Ishikawa (cell line): ENCODE results near the gene ARHGEF6.

Experiments used
- CREB1 ChIP-seq: IDR thresholded peaks from 2 replicates; pipeline ENCODE4 v1.6.1; 2012; ENCODE audit warnings: low read depth
- EGR1 ChIP-seq: IDR thresholded peaks from 2 replicates; pipeline ENCODE4 v1.6.1; 2012
- EP300 ChIP-seq: IDR thresholded peaks from 2 replicates; pipeline ENCODE4 v1.6.1; 2012; ENCODE audit warnings: borderline replicate concordance
- FOXM1 ChIP-seq: IDR thresholded peaks from 2 replicates; pipeline ENCODE4 v1.6.1; 2012; ENCODE audit warnings: low read depth, borderline replicate concordance
- RAD21 ChIP-seq: IDR thresholded peaks from 2 replicates; pipeline ENCODE4 v1.6.1; 2012; ENCODE audit warnings: low read depth
- TAF1 ChIP-seq: IDR thresholded peaks from 2 replicates; pipeline ENCODE4 v1.6.1; 2012; ENCODE audit warnings: low read depth, mild to moderate bottlenecking
- YY1 ChIP-seq: IDR thresholded peaks from 2 replicates; pipeline ENCODE4 v1.6.1; 2012; ENCODE audit warnings: low read depth

GRCh38 chrX:136829413-136829812 is 48.7 kb upstream of the ARHGEF6 start:
- TF ChIP-seq EP300 (no peak), FOXM1 (no peak), RAD21 (no peak), YY1 (no peak), TAF1 (no peak), CREB1 (no peak), EGR1 (no peak)
